ENCODE results near the gene OGA.

OGA gene

GRCh38 chr10:101818119-101818871 lies at the start of gene OGA:
Gene OGA (minus strand): TSS chr10:101818444. CDS start chr10:101818022, 422 bp downstream.
- DNase-seq: peak; percentile 89 to 94

GRCh38 chr10:101867931-101868330 lies 49.7 kb upstream of the OGA start:
- DNase-seq: no peak

- DNase-seq: no peak
Observed at GRCh38 chr10:101859530-101859929, 41.3 kb upstream of the OGA start.

DNA sequence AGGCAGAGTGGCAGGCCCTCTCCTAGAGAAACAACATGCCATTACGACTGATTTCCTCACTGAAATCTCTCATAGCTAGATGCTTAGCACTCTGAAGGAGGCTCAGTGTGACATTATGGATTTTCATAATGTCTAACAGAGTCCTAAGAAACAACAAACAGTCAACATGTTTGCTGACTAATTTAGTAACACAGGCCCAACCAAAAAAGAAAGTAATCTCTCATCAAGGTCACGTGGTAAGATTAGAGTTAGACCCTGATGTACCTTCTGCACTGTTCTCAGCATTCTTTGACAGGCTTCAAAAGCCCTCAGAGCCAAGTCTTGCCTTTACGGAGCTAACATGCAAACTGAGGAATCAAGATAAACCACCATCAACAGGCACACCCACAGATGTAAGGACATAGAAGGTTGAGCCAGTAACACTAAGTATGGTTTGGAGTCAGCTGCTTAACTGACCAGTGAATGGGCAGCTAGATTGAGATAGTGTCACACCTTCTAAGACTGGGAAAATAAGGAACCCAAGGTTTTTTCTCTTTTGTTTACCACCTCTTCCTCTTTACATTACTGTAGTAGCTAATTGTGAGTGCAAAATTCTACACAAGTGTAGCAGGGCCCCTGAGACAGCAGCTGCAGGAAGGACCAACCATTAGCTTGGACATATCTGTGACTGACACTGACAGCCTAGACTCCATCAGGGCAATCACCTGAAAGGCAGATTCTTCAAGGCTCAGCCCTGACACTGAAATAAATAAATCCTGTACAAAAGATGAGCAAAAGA lies 40.7 kb upstream of the OGA start:
- no peak for DNase-seq

DNA sequence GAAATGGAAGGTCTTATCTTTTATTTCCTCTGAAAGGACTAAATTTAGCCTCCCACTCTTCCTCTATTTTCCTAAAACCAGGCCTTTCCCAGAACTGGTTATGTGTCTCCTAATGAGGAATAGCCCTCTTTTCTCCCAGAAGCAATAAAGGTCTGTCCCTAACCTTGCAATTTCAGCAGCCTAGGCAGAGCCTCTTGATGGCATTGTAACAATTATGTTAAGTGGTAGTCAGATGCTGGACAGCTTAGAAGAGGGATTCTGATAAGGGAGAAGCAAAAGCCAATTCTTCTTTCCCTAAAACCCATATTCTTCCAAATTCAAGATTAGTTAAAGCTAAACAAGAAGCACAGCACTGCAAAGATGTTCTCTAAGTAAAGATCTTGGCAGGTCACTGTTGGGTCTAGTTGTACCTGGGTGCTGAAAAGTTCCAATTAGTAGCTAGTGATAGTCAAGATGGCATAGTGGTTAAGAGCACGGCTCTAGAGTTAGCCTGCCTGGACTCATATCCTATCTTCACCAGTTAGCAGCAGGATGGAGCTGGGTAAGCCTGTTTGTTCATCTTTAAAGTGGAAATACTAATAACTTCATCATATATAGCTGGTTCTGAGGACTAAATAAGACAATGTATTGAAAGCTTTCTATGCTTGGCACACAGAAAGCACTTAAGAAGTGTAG lies 39.7 kb upstream of the OGA start:
- no peak for DNase-seq

DNA sequence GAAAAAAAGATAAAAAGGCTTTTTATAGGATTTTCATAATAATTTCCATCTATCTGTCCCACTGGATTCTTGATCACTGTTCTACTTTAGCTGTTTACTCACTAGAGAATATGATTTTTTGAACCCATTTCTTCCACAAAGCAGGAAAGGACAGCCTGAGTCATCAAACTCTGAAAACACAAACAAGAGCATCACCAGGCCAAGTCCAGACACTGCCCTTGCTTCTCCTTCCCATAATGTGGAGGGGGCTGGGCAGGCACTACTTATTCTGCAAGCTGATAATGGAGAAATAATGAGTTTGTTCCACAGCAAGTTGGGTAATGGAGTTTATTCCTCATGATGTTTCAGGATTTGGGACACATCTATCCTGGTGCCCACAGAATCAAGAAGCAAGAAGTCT lies 38.4 kb upstream of the OGA start:
- DNase-seq: no peak

GRCh38 chr10:101851411-101852116 lies 33.3 kb upstream of the OGA start:
- DNase-seq: no peak

DNA sequence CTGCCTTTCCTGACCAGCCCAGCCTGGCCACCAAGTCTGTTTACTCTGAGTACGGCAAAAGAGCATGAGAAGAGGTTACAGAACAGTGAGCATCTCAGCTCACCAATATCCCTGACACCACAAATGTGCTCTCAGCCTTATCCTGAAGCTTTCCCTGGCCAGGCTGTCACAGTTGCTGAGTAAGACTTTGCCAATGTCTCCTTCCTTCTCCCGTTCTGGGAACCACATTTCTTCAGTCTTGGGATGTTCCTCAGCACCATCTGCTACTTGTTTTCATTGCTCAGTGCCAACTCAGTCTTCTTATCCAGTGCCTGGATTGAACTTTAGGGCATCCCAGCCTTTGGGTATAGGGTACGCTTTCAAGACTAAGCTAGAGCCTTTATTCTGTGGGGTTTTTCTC lies 32.5 kb upstream of the OGA start:
- DNase-seq: no peak

- DNase-seq: no peak
Observed at GRCh38 chr10:101848894-101849351, 30.7 kb upstream of the OGA start.

- no peak for DNase-seq
Observed at GRCh38 chr10:101848408-101848807, 30.2 kb upstream of the OGA start.

- no peak for DNase-seq
Observed at GRCh38 chr10:101845893-101846292, 27.6 kb upstream of the OGA start.

- peak in 1 of 2 experiments; percentile 19 for DNase-seq
Observed at GRCh38 chr10:101843032-101844021, 25.1 kb upstream of the OGA start, which contains the start of gene KCNIP2. Gene KCNIP2 (minus strand): TSS chr10:101843800. CDS start chr10:101843568, 232 bp downstream.

DNA sequence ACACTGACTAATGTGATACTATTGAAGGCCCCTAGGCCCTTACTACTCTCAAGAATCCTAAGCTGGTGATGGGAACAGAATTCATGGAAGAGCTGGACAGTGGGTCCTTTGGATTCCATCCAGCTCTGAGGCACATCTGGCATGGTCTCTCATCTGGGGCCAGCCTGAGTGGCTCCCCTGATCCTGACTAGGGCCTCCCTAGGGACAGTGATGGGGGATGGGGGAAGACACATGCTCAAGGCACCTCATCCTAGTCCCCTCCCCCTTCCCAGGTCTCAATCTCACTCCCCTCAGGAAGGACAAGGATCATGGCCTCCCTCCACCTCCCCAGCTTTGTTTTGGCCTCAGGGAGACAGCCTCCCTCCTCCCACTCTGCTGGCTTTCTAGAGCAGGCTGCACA lies 23.6 kb upstream of the OGA start:
- no peak for DNase-seq

- peak in 1 of 2 experiments; percentile 70 for DNase-seq
Observed at GRCh38 chr10:101840741-101841453, 22.7 kb upstream of the OGA start.

- peak in 1 of 2 experiments; percentile 14 for DNase-seq
Observed at GRCh38 chr10:101840102-101840684, 21.9 kb upstream of the OGA start.

DNA sequence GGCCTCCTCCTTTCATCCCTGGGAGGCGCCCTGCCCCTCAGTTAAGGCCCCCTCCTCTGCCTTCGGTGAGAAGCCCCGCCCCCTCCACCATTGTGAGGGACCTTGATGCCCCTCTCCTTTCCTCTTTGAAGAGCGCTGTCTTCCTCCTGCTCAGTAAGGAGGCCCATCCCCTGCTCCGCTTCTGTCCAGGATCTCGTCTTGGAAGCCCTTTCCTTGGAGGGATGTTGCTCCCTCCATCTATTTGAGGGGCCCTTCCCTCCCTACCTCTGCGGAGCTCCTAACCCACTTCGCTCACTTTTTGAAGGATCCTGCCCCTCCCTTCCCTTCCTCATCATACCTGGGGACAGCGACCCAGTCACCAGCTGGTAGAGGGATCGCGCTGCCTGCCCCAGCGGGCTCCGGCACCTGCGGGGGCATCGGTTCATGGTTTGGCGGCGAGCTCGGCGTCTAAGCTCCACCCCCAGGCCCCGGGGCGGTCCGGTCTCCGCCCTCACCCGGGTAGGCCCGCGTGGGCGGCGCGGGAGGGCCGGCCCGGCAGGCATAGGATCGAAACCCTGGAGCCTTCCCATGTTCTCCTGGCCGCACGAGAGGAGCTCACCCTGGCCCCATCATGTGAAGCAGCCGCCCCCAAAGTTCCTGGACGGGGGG lies 21.3 kb upstream of the OGA start:
- DNase-seq: no peak

GRCh38 chr10:101839002-101839401 lies 20.8 kb upstream of the OGA start:
- DNase-seq: no peak

- no peak for DNase-seq
Observed at GRCh38 chr10:101838416-101838970, 20.2 kb upstream of the OGA start.

DNA sequence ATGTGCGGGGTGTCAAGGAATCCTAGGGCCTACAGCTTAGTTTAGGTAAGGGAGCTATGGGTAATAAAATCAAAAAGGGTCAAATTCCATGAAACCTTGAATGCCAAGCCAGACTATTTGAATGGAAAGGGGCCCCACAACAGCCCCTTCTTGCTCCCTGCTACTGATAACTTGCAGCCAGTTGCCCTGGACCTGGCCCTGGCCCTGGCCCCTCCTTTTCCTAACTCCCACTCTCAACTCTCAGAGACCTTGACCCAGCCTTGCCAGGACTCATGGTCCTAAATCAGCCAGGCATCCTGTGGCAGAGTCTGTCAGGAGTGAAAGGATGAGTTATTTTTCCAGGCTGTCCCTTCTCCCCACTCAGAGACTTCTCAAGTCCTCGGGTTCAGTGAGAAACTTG lies 19.5 kb upstream of the OGA start:
- DNase-seq: no peak

DNA sequence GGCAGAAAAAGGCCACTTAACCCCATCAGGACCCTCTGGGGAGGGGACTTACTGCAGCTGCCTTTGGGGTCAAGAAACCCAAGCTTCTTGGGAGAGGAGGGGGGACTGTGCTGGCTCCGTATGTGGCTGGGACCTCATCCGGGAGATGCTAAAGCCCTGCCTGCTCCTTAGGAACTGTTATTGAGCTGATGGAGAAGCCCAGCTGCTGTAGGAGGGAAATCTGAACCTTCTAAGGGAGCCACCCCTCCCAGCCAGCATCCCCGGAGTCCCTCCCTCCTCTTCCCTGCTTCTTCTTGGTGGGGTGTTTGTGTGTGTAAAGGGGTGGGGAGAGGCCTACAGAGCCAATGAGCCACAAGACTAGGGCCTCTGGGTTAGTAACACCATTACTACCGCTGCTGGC lies 17.1 kb upstream of the OGA start:
- DNase-seq: no peak

Measured in NCI-H524 (cell line).